GM12891 (cell line): ENCODE measurements around the gene C1GALT1.

ENCODE experiments used
- DNase-seq: peaks from one replicate; pipeline ENCODE4 v3.0.0; 2011; ENCODE audit warnings: low spot score; ENCODE audit not compliant: insufficient read length
- FAIRE-seq: peaks from 2 replicates; lab custom pipeline; 2011; peaks lifted over from hg19 to GRCh38; lab: Jason Lieb, UNC
- PAX5 ChIP-seq: IDR thresholded peaks from 2 replicates; pipeline ENCODE4 v1.6.1; 2011; ENCODE audit warnings: low read length, moderate library complexity, mild to moderate bottlenecking; ENCODE audit not compliant: insufficient read depth, severe bottlenecking
- POLR2A ChIP-seq: IDR thresholded peaks from 2 replicates; pipeline ENCODE4 v1.6.1; 2011; ENCODE audit warnings: low read depth, low read length, control low read depth
- POLR2AphosphoS5 ChIP-seq: IDR thresholded peaks from 2 replicates; pipeline ENCODE4 v1.6.1; 2011; ENCODE audit warnings: low read depth, low read length, control low read depth
- POU2F2 ChIP-seq: IDR thresholded peaks from 2 replicates; pipeline ENCODE4 v1.6.1; 2011; ENCODE audit warnings: low read depth, mild to moderate bottlenecking, control low read depth, low read length, moderate library complexity
- SPI1 ChIP-seq: IDR thresholded peaks from 2 replicates; pipeline ENCODE4 v1.6.1; 2011; ENCODE audit warnings: low read depth, low read length, control low read depth
- TAF1 ChIP-seq: IDR thresholded peaks from 2 replicates; pipeline ENCODE4 v1.6.1; 2011; ENCODE audit warnings: low read depth, low read length, control low read depth

C1GALT1 gene

DNA sequence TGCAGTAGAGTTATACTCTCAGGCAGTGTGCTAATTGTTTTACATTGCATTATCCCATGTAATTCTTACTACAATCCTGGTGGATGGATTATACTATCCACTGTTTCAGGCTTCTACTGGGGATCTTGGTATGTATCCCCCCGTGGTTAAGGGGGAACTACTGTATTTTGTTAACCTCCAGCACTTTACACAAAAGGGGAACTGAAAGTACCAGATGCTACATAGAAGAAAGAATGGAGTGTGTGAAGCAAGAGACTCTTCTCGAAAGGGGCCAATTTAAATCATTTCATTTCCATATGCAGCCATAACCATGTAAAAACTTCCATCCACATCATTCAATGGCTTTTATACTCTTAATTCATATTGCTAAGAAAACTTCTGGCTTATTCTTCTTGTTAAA is 69.4 kb downstream of the C1GALT1 start:
- peak; percentile 85 for FAIRE-seq
- DNase-seq: no peak
- TF ChIP-seq TAF1 (no peak), POU2F2 (no peak), SPI1 (peak; percentile 100), PAX5 (no peak), POLR2A (no peak)

DNA sequence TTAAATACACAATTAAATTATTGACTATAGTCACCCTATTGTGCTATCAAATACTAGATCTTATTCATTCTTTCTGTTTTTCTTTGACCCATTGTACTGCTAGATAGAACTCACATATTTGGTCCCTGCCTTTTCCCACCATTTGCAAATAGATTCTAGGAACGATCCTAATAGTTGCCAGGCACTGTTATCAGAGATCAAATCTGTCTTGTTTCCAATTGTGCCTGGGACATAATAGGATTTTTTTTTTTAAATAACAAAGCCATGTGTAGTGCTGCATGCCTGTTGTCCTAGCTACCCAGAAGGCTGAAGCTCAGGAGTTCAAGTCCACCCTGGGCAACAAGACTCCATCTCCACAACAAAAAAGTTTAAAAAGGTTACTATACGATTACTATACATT is 72.0 kb downstream of the C1GALT1 start:
- FAIRE-seq (no peak), DNase-seq (no peak)
- TF ChIP-seq POLR2AphosphoS5 (no peak), POLR2A (no peak), PAX5 (no peak), SPI1 (no peak), POU2F2 (no peak), TAF1 (no peak)

DNA sequence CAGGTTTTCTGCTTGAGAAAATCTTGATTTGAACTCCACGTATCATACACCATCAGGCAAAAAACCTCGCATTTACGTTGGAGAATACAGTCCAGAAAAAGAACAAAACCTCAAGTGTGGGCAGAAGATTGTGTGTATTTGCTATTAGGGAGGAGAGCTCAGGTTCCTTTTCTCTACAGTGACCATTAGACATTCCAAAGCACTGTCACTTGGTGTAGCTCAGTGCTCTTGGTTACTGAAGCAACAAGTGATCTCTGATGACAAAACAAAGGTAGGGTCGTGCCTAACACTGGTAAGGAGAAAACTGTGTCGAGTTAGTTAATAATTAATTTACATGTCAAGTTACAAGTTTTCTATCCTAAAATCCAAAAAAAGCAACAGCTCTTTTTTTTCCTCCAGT is 72.6 kb downstream of the C1GALT1 start:
- DNase-seq (no peak), FAIRE-seq (no peak)
- TF ChIP-seq POLR2A (no peak), PAX5 (no peak), SPI1 (no peak), POLR2AphosphoS5 (no peak), POU2F2 (no peak), TAF1 (no peak)

- FAIRE-seq (peak; percentile 62), DNase-seq (no peak)
- no peak for TF ChIP-seq PAX5
- TF ChIP-seq SPI1: no peak
- no peak for TF ChIP-seq POU2F2
- TF ChIP-seq POLR2A: no peak
- TF ChIP-seq TAF1: no peak
- no peak for TF ChIP-seq POLR2AphosphoS5
These were observed 74.5 kb downstream of the C1GALT1 start for GRCh38 chr7:7256731-7257274.

DNA sequence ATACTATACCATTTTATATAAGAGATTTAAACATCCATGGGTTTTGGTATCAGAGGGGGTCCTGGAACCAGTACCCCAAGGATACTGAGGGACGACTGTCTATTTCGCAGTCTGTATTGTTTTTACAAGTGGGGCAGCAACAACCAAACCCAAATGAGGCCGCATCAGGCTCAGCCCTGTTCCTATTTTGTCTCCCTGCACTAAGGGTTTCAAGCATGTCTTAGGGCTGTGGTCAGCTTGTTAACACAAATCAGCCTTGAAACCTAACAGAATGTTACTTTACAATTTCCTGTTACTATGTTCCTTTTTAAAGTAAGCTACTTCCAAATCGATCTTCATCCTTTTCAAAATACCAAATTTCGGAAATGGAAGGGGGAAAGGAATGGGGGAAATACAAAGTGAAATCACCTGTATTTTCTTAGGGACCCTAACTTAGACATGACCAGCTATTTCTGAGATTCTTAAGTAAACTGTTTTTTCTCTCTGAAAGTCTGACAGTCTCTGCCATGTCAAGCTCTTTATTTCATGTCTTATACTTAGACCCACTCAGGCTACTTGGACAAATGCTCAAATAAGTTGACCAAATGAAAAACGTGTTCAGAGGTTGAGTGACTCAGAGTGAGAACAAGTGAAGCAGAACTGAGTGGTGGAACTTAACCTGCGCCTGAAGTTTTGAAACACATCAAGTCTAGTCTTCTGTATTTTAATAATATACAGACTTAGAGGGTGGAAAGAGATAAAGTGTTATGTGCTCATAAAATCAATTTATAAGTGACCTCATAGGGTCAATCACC is 75.8 kb downstream of the C1GALT1 start:
- no peak for TF ChIP-seq POLR2AphosphoS5
- TF ChIP-seq POU2F2: 0 out of 2 replicates have a peak, but pooled peaks have one; percentile 38
- peak; percentile 39; the same call in 1 of the 2 replicates for TF ChIP-seq SPI1
- no peak for TF ChIP-seq POLR2A
- TF ChIP-seq TAF1: no peak
- TF ChIP-seq PAX5: peak; percentile 98
- DNase-seq (peak; percentile 26), FAIRE-seq (peak; percentile 84)

DNA sequence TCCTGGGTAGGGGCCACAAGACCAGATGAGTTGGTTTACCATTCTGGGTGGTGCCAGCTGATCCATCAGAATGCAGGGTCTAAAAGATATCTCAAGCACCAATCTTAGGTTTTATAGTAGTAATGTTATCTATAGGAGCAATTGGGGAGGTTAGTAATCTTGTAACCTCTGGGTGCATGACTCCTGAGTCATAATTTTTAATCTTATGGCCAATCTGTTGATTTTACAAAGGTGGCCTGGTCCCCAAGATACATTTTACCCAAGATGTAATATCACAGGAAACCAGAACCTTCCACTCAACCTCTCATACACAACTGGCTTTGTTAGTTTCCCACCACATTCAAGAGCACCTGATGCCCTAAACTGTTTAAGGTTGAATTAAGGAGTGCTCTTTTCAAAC is 79.5 kb downstream of the C1GALT1 start:
- TF ChIP-seq POLR2A (no peak), SPI1 (no peak), POLR2AphosphoS5 (no peak), PAX5 (no peak), TAF1 (no peak), POU2F2 (no peak)
- FAIRE-seq (no peak), DNase-seq (no peak)

DNA sequence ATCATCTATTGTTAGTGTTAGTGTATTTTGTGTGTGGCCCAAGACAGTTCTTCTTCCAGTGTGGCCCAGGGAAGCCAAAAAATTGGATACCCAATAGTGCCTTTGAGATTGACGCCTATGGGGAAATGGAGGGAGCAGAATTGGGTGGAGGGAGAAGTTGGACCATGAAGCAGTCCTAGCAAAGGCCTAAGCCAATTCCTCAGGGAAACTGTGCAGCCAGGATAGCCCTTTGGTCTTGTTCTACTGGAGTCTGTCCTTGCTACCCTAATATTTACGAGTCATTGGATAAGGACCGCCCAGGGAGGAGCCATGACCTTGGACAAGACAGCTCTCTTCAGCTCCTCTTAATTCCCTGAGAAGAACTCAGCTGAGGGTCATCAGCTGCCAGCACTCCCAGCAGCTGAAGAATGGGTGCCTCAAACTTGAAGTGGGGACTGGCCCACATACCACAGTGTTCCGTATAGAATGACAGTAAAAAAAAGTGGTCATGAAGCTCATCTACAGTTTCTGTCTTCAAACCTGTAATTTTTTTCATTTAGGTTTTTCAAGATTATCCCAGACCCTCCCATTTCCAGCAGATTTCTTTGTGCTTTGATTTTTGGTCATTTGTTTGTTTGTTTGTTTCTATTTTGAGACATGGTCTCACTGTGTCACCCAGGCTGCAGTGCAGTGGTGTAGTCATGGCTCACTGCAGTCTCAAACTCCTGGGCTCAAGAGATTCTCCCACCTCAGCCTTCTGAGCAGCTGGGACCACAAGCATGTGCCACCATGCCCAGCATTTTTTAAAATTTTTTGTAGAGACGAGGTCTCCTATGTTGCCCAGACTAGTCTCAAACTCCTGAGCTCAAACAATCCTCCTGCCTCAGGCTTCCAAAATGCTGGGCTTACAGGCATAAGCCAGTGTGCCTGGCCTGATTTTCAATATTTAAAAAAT is 81.2 kb downstream of the C1GALT1 start:
- TF ChIP-seq PAX5: no peak
- no peak for TF ChIP-seq TAF1
- TF ChIP-seq POU2F2: no peak
- no peak for TF ChIP-seq POLR2A
- TF ChIP-seq POLR2AphosphoS5: no peak
- no peak for TF ChIP-seq SPI1
- FAIRE-seq (no peak), DNase-seq (no peak)

DNA sequence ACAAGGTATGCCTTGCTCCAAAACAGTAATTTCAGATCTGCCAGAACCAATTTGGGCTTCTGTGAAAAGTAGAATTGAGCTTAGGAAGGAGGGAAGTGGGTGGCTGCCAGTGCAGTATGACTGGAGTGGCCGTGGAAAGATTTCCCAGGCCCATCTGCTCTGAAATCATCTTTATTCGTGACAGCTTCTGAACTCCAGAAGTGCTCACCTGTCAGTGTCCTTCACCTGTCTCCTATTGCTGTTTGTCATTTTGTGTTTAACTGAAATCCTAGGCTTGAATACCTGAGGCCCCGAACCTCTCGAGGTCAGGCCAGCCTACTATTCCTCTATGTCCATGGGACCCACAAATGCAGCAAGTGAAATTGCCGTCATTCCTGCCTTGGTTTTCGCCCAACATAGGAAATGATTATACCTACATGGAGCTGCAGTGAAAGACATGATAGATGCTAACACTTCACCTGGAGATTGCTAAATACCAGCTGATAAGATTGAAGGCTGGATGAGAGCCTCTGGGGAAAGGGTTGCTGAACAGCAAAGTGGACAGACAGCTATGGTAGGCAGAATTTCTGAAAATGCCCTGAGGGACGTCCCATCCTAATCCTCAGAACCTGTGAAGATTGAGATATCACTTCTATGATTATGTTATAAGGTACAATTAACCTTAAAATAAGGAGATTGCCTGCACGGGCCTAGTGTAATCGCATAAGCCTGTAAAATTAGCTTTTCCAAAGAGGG is 82.1 kb downstream of the C1GALT1 start:
- no peak for TF ChIP-seq POU2F2
- TF ChIP-seq SPI1: no peak
- no peak for TF ChIP-seq TAF1
- no peak for TF ChIP-seq POLR2AphosphoS5
- no peak for TF ChIP-seq POLR2A
- TF ChIP-seq PAX5: no peak
- DNase-seq (no peak), FAIRE-seq (peak; percentile 28)
